Coronary artery (tissue), 2 donors: ENCODE results near the gene BAK1.
A peak's percentile ranks its signal among the peaks of the same experiment; 100 is the strongest.

Experiments used
- DNase-seq: peaks from one replicate; pipeline ENCODE4 v3.0.0-alpha.2; 2017; ENCODE audit warnings: low spot score
- H3K27ac ChIP-seq, 2 donors: fragments of 200-600 bp; sonication (generic); one replicate each; pipeline ENCODE4 v1.5.1; 2016 to 2019
- H3K4me3 ChIP-seq: fragments of 200-600 bp; sonication (generic); 2 replicates; pipeline ENCODE4 v1.5.1; 2016; ENCODE audit warnings: mild to moderate bottlenecking, moderate library complexity
- CTCF ChIP-seq: fragments of 200-600 bp; sonication (generic); IDR thresholded peaks from one replicate; pipeline ENCODE4 v1.5.1; 2019; ENCODE audit warnings: antibody characterized with exemption

BAK1 gene

GRCh38 chr6:33586108-33586640, 6.1 kb upstream of the BAK1 start:
- Histone ChIP-seq H3K27ac (no peak overlapping the region), H3K4me3 (peak overlapping the region; percentile 40)
- DNase-seq: no peak
- no peak for TF ChIP-seq CTCF

GRCh38 chr6:33585403-33586107, 5.5 kb upstream of the BAK1 start:
- DNase-seq: no peak
- H3K27ac ChIP-seq: no peak overlapping the region
- TF ChIP-seq CTCF: peak; percentile 98
- peak overlapping the region; percentile 40 for H3K4me3 ChIP-seq

GRCh38 chr6:33584700-33585402, 4.8 kb upstream of the BAK1 start:
- no peak for TF ChIP-seq CTCF
- DNase-seq: no peak
- H3K27ac ChIP-seq: no peak overlapping the region
- H3K4me3 ChIP-seq: no peak overlapping the region

- no peak overlapping the region for H3K27ac ChIP-seq
- no peak overlapping the region for H3K4me3 ChIP-seq
- DNase-seq: no peak
- TF ChIP-seq CTCF: no peak
Measured at GRCh38 chr6:33583591-33584155, 3.6 kb upstream of the BAK1 start.

GRCh38 chr6:33581186-33581585, 1.1 kb upstream of the BAK1 start:
- no peak overlapping the region for H3K4me3 ChIP-seq
- no peak overlapping the region for H3K27ac ChIP-seq
- TF ChIP-seq CTCF: no peak
- DNase-seq: no peak

GRCh38 chr6:33578588-33579011, 1.5 kb downstream of the BAK1 start:
- no peak for DNase-seq
- TF ChIP-seq CTCF: no peak
- H3K4me3 ChIP-seq: peak overlapping the region; percentile 75
- peak overlapping the region; percentile 84 to 93 for H3K27ac ChIP-seq
